Natural killer cell (primary cell): ENCODE data around the gene SMARCA4. TPM values are rescaled to one million over a fixed set of nuclear protein-coding genes. Genes with fewer than 3 reads are reported as not detected.

Experiments
- ATAC-seq, 3 donors: fragments of 150-1000 bp in 2 of 3; fragments of 200-7000 bp in 1 of 3; cut with Tn5 transposase; 1 replicate in 1 of 3; 2 replicates in 2 of 3; pipeline ENCODE4 v1.10.0; 2021; ENCODE audit warnings: mild to moderate bottlenecking in 2 of 3, moderate library complexity in 2 of 3
- DNase-seq, 2 donors: peaks; one replicate each; pipeline versions ENCODE4 v3.0.0 to v3.0.0-alpha.2; 2013 to 2021; ENCODE audit warnings: mixed read lengths in 1 of 2
- H3K27ac ChIP-seq: one replicate; pipeline ENCODE4 v1.5.1; 2013; ENCODE audit warnings: mild to moderate bottlenecking, low read length
- H3K27me3 ChIP-seq: one replicate; pipeline ENCODE4 v1.6.1; 2013; ENCODE audit warnings: low read length; ENCODE audit not compliant: control insufficient read depth, insufficient read depth
- H3K36me3 ChIP-seq: one replicate; pipeline ENCODE4 v1.6.1; 2013; ENCODE audit warnings: low read length; ENCODE audit not compliant: control insufficient read depth, insufficient read depth
- H3K4me1 ChIP-seq: one replicate; pipeline ENCODE4 v1.6.1; 2013; ENCODE audit warnings: low read length; ENCODE audit not compliant: control insufficient read depth, insufficient read depth
- H3K4me3 ChIP-seq: one replicate; pipeline ENCODE4 v1.5.1; 2013; ENCODE audit warnings: low read length
- H3K9me3 ChIP-seq: one replicate; pipeline ENCODE4 v1.6.1; 2013; ENCODE audit warnings: low read length; ENCODE audit not compliant: control insufficient read depth, insufficient read depth
- H3K27ac Mint-ChIP-seq, 2 donors: one replicate each; pipeline ENCODE4 v1.8.0; 2022; ENCODE audit warnings: mild to moderate bottlenecking in 2 of 2, mixed read lengths in 2 of 2, moderate library complexity in 1 of 2
- H3K27me3 Mint-ChIP-seq, 2 donors: one replicate each; pipeline ENCODE4 v1.8.0; 2022; ENCODE audit warnings: low read depth in 2 of 2, mixed read lengths in 2 of 2
- H3K36me3 Mint-ChIP-seq: one replicate; pipeline ENCODE4 v1.8.0; 2022; ENCODE audit warnings: mixed read lengths
- H3K4me1 Mint-ChIP-seq, 2 donors: one replicate each; pipeline ENCODE4 v1.8.0; 2022; ENCODE audit warnings: mixed read lengths in 2 of 2
- H3K4me3 Mint-ChIP-seq: one replicate; pipeline ENCODE4 v1.8.0; 2022; ENCODE audit warnings: mild to moderate bottlenecking, moderate library complexity, mixed read lengths
- H3K9me3 Mint-ChIP-seq, 2 donors: one replicate each; pipeline ENCODE4 v1.8.0; 2022; ENCODE audit warnings: mixed read lengths in 2 of 2
- WGBS: methylation state at CpG from one replicate; pipeline ENCODE4 v1.1.7; 2013; ENCODE audit warnings: missing lambda C conversion rate; ENCODE audit not compliant: insufficient coverage; 5-methylcytosine and 5-hydroxymethylcytosine counted together
- intact Hi-C: fragments of 100-400 bp; cut with micrococcal nuclease; formaldehyde crosslinking; loops from one replicate; pipeline ENCODE4 v1.14.2; 2022
- total RNA-seq, 4 donors: library from RNA; stranded (reverse); fragments of 120-200 nt in 1 of 4; gene quantifications; one replicate each; pipeline versions ENCODE4 v1.2.3 to v1.2.4, GENCODE V29; 2013 to 2022
- TF ChIP-seq, protein P1 (sequence below): fragments of 200-600 bp; IDR thresholded peaks from one replicate; pipeline ENCODE4 v1.8.0; 2022; ENCODE audit warnings: antibody characterized with exemption

Gene SMARCA4
- total RNA-seq, 3 donors from 2014 or later (not counting 1 experiment from before 2014, with no cell fraction given) = 85.4 to 96.1 (median 93.6) TPM

DNA sequence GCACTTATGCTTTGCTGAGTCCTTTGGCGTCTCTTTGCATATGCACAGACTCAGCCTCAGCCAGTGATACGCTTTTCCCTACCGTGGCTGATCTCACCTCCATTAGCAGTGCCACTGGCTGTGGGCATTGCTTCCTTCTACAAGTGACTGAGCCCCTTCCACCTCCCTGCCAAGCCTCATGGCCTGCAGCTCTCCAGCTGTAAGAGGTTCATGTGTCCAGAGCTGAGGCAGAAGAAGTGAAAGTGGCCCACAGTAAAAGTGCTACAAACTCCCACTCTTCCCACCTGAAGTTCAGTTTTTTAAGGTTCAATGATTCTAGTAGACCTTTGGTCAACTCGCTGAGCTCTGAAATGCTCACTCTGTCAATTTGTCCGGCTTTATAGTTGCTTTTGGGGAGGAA, 44.7 kb downstream of the SMARCA4 start:
- DNase-seq = no peak
- Mint-ChIP-seq H3K36me3 (no peaks in the 10 kb centered on the region), H3K9me3 (no peaks in the 10 kb centered on the region), H3K27ac (no peak overlapping the region), H3K4me1 (no peaks in the 10 kb centered on the region), H3K4me3 (no peak overlapping the region), H3K27me3 (no peaks in the 10 kb centered on the region)
- Histone ChIP-seq H3K9me3 (no peaks in the 10 kb centered on the region), H3K4me1 (no peaks in the 10 kb centered on the region), H3K27ac (no peak overlapping the region), H3K27me3 (no peaks in the 10 kb centered on the region), H3K4me3 (no peak overlapping the region), H3K36me3 (peaks cover 30% of the 10 kb centered on the region)
- TF ChIP-seq, protein P1, sequence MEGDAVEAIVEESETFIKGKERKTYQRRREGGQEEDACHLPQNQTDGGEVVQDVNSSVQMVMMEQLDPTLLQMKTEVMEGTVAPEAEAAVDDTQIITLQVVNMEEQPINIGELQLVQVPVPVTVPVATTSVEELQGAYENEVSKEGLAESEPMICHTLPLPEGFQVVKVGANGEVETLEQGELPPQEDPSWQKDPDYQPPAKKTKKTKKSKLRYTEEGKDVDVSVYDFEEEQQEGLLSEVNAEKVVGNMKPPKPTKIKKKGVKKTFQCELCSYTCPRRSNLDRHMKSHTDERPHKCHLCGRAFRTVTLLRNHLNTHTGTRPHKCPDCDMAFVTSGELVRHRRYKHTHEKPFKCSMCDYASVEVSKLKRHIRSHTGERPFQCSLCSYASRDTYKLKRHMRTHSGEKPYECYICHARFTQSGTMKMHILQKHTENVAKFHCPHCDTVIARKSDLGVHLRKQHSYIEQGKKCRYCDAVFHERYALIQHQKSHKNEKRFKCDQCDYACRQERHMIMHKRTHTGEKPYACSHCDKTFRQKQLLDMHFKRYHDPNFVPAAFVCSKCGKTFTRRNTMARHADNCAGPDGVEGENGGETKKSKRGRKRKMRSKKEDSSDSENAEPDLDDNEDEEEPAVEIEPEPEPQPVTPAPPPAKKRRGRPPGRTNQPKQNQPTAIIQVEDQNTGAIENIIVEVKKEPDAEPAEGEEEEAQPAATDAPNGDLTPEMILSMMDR = no peak
- WGBS = 90% methylated on average over 5 of the region's 5 CpGs
- no peak for ATAC-seq
- intact Hi-C loops = no loop called here

DNA sequence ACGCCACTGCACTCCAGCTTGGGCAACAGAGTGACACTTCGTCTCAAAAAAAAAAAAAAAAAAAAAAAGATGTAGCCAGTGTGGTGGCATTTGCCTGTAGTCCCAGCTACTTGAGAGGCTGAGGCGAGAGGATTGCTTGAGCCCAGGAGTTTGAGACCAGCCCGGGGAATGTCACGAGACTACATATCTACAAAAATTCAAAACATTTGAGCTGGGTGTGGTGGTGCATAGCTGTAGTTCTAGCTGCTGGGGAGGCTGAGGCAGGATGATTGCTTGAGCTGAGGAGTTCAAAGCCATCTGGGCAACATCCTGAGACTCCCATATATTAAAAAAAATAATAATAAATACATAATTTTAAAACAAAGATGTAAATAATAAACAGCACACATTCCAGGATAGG, 46.6 kb downstream of the SMARCA4 start:
- WGBS = 95% methylated on average over 2 of the region's 5 CpGs
- Histone ChIP-seq H3K9me3 (no peaks in the 10 kb centered on the region), H3K27me3 (no peaks in the 10 kb centered on the region), H3K4me1 (no peaks in the 10 kb centered on the region), H3K36me3 (peaks cover 44% of the 10 kb centered on the region), H3K4me3 (no peak overlapping the region), H3K27ac (no peak overlapping the region)
- H3K9me3 Mint-ChIP-seq = no peaks in the 10 kb centered on the region
- DNase-seq = no peak
- ATAC-seq = no peak
- no peak overlapping the region for H3K4me3 Mint-ChIP-seq
- no peaks in the 10 kb centered on the region for H3K27me3 Mint-ChIP-seq
- no peaks in the 10 kb centered on the region for H3K4me1 Mint-ChIP-seq
- intact Hi-C loops = no loop called here
- H3K27ac Mint-ChIP-seq = no peak overlapping the region
- no peaks in the 10 kb centered on the region for H3K36me3 Mint-ChIP-seq
- TF ChIP-seq, protein P1 = no peak

DNA sequence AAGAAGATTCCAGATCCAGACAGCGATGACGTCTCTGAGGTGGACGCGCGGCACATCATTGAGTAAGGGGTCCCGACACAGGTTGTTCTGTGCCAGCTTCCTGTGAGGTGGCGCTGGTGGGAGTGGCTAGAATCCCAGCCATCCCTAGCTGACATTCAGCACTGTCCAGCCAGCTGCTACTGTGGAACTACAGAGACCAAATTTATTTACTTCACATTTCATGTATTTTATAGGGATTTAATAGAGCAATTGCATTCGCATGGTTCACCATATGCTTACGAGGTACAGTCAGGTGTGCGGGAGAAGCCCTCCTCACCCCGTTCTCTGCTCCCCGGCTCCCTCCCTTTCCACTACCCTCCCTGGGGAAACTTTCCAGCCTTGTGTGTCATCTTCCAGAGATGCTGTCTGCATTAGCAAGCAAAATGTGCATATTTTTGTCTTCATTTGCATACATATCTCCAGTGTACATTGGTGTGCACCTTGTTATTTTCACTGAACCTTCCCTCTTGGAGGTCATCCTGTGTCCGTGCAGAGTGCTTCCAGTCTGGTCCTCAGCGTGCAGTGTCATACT, 47.2 kb downstream of the SMARCA4 start:
- H3K9me3 Mint-ChIP-seq = no peaks in the 10 kb centered on the region
- no peaks in the 10 kb centered on the region for H3K9me3 ChIP-seq
- H3K27me3 ChIP-seq = no peaks in the 10 kb centered on the region
- H3K4me1 Mint-ChIP-seq = no peaks in the 10 kb centered on the region
- peaks cover 48% of the 10 kb centered on the region for H3K36me3 ChIP-seq
- H3K4me1 ChIP-seq = no peaks in the 10 kb centered on the region
- TF ChIP-seq, protein P1 = no peak
- no peak overlapping the region for H3K27ac Mint-ChIP-seq
- intact Hi-C loops = no loop called here
- no peak overlapping the region for H3K4me3 ChIP-seq
- H3K4me3 Mint-ChIP-seq = no peak overlapping the region
- no peak for DNase-seq
- WGBS = 99% methylated on average over 14 of the region's 14 CpGs
- no peaks in the 10 kb centered on the region for H3K36me3 Mint-ChIP-seq
- no peaks in the 10 kb centered on the region for H3K27me3 Mint-ChIP-seq
- no peak for ATAC-seq
- H3K27ac ChIP-seq = no peak overlapping the region

DNA sequence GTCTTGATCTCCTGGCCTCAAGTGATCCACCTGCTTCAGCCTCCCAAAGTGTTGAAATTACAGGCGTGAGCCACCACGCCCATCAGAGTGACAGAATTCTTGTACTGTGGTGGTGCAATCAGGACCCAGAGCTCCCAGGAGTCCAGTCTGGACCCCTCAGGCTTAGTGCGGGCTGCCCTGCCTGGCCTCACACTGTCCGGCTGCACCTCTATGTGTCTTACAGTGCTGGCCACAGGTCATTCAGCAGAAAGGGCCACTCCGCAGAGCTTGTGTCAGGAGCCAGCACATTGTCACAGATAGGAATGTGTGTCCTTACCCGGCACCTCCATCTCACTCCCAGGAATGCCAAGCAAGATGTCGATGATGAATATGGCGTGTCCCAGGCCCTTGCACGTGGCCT, 49.2 kb downstream of the SMARCA4 start:
- TF ChIP-seq, protein P1 = no peak
- WGBS = 98% methylated on average over 9 of the region's 9 CpGs
- no peaks in the 10 kb centered on the region for H3K4me1 Mint-ChIP-seq
- H3K9me3 Mint-ChIP-seq = no peaks in the 10 kb centered on the region
- no peak for DNase-seq
- peaks cover 56% of the 10 kb centered on the region for H3K36me3 ChIP-seq
- no peaks in the 10 kb centered on the region for H3K4me1 ChIP-seq
- intact Hi-C loops = no loop called here
- peaks cover under 1% of the 10 kb centered on the region for H3K36me3 Mint-ChIP-seq
- H3K27me3 ChIP-seq = no peaks in the 10 kb centered on the region
- H3K9me3 ChIP-seq = no peaks in the 10 kb centered on the region
- no peaks in the 10 kb centered on the region for H3K27me3 Mint-ChIP-seq
- H3K4me3 Mint-ChIP-seq = no peak overlapping the region
- no peak for ATAC-seq
- no peak overlapping the region for H3K4me3 ChIP-seq
- H3K27ac ChIP-seq = no peak overlapping the region
- no peak overlapping the region for H3K27ac Mint-ChIP-seq
